Activated effector memory CD4-positive, alpha-beta T cell treated with anti-CD3 and anti-CD28 coated beads, Interleukin-2, amount 50 U/mL, for 16 hours (primary cell): ENCODE results near the gene KCNK15.

Source experiments
- DNase-seq: peaks from one replicate; pipeline ENCODE4 v3.0.0-alpha.2; 2020

The KCNK15 gene

DNA sequence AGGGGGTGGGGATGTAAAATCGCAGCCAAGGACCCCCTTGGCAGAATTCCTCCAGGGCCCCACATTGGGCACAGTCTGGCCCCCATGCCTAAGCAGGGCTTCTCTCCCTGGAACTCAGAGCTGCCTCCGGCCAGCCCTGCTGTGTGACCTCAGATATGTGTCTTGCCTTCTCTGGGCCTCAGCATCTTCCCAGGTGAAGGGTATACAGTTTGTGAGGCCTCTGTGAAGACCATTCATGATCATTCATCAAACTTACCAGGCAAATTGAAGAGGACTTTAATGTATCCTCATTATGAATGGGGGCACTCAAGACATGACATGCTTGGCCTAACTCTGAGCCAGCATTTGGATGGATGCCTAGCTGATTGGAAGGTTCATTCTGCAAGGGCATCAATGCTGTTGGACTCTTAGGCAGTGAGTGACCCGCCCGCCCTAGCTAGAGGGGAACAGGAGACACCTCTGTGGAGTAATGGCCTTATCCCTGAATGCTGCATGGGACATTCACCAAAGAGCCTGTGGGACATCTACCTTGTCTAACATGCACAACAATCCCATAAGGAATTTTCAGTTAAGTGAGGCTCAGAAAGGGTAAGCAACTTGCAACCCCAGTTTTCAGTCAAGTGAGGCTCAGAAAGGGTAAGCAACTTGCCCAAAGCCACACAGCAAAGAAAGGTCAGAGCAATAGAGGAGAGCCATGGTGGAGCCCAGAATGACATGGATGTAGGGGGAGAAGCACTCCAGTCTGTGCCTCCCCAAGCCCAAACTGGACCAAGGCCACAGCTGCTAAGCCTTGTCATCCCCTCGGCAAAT is 30.0 kb upstream of the KCNK15 start:
- no peak for DNase-seq

DNA sequence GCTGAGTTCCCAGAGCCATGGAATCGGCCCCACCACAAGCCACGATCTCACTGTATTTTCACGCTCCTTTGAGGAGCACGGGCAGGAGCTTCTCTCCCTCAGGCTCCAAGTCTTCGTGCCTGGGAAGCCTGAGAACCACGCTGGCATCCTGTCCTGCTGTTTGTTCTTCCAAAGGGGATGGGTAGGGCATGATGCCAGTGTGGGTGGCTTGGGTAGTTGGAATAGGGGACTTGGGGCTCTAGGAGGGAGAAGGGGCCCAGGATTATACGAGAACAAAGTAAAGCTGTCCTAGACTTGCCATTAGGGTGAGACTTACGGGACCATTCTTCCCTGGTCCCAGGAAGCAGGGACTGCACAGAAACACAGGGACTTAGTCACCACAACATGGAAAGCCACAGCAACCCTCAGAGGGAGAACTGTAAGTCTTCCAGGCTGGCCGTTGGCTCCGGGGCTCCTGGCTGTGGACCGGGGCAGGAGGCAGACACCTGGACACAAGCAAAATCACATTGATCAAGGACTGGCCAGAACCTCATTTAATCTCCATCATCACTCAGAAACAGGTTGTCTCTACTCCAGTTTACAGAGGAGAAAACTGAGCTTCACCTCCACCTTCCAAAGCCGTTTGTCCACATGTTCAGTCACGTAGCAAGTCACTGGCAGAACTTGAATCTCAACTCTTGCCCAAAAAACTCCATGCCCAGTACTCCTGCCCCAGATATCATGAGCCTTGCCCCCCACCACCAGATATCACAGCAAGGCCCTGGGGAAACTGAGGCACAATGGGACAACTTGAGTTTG is 29.2 kb upstream of the KCNK15 start:
- no peak for DNase-seq

DNA sequence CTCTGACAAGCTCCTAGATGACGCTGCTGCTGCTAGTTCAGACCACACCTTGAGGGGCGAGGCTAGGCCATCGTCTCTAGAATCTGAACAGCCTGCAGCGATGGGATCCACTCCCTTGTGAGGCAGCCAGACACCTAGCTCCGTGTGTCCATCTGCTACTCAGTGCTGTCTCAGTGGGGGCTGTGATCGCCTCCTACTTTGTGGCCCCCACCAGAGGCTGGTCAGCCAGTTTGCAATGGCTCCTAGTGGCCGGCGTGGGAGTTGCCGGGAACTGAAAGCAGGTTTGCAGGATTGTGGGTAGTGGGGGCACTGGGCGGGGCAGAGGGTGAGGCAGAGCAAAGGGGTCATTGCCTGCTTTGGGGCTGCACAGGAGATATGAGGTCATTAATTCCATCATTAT is 27.7 kb upstream of the KCNK15 start:
- no peak for DNase-seq

DNA sequence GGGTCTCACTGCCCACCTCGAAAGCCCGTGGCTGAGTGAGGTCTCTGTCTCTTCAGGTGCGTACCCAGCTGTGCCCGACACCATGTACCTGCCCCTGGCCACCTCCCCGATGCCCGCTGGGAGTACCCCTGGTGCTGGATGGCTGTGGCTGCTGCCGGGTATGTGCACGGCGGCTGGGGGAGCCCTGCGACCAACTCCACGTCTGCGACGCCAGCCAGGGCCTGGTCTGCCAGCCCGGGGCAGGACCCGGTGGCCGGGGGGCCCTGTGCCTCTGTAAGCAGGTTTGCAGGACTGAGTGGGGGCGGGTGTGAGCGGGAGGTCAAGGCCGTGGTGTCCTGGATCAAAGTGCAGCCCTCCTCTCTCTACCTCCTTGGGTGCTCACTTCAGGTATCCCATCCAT is 25.8 kb upstream of the KCNK15 start:
- no peak for DNase-seq

DNA sequence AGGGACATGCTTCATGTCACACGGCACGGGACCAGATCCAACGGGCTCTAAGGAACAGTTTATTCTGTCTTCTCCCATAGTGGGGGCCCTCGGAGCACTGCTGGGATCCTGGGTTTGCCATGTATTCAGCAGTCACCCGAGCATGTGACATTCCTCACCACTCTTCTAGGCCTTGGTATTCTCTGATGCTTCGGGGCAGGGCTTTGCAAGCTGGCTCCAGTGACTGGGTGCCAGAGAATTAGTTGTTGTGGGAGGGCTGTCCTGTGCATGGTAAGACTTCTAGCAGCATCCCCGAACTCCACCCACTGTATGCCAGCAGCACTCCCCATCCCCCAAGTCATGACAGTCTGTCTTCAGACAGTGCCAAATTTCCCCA is 25.1 kb upstream of the KCNK15 start:
- no peak for DNase-seq

DNA sequence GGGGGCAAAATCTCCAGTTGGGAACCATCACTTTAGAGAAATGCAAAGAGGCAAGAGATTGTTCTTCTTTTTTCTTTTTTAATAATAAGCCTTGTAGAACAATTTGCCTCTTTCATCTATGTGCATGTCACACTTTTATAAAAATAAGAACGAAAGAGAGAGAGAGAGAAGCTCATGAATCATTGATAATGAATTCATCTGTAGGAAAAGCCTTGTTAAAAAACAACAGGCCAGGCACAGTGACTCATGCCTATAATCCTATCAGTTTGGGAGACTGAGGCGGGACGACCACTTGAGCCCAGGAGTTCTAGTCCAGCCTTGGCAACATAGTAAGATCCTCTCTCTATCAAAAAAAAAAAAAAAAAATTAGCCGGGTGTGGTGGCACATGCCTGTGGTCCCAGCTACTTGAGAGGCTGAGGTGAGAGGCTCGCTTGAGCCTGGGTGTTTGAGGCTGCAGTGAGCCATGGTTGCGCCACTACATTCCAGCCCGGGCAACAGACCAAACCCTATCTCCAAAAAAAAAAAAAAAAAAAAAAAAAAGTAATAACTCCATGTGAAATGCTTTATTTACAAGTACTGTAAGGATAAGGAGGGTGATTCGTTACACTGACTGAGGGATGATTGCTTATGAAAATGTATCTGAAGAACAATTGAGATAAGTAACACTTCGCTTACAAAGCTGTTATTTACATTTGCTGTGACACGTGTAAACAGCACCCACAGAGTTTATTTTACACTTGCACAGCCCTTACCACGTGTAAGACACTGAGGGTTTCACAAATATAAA is 24.5 kb upstream of the KCNK15 start:
- no peak for DNase-seq

DNA sequence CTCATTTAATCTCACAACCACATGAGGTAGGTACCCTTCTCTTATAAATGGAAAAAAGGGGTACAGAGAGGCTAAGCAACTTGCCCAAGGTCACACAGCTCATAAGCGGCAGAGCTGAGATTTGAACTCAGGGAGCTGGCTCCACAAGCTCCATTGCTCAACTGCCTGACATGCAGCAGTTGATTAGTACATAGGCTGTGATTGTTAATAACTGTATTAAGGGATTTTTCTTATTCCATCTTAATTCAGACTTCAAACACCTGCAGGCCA is 23.9 kb upstream of the KCNK15 start:
- DNase-seq: no peak

DNA sequence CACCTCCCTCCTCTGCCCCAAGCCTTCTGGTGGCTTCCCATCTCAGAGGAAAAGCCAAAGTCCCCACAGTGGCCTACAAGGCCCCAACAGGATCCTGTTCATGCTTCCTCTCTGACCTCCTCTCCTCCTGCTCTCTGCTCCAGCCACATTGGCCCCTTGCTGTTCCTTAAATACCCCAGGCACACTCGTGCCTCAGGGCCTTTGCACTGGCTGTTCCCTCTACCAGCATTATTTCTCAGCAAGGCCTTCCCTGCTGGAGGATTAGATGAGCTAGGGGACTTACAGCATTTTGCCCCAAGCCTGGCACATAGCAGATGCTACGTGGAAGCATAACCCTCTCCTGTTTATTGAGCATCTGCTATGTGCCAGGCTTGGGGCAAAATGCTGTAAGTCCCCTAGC is 22.7 kb upstream of the KCNK15 start:
- DNase-seq: no peak

DNA sequence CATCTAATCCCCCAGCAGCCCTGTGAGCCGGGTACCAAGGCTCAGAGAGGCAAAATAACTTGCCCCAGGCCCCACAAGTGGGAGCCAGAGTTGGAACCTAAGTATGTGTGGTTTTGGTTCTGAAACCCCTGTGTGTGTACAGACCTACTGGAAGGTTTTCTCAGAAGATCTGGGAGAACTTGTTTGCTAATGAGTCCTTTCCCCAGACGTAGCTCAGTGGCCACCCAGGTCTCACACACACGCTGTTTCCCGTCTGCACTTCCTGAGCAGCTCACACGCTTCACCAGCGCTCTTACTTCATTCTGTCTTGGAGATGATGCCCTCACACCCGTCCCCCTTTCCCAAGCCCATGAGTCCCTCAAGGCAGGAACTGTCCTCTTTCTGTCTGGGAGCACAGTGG is 22.3 kb upstream of the KCNK15 start:
- DNase-seq: no peak

DNA sequence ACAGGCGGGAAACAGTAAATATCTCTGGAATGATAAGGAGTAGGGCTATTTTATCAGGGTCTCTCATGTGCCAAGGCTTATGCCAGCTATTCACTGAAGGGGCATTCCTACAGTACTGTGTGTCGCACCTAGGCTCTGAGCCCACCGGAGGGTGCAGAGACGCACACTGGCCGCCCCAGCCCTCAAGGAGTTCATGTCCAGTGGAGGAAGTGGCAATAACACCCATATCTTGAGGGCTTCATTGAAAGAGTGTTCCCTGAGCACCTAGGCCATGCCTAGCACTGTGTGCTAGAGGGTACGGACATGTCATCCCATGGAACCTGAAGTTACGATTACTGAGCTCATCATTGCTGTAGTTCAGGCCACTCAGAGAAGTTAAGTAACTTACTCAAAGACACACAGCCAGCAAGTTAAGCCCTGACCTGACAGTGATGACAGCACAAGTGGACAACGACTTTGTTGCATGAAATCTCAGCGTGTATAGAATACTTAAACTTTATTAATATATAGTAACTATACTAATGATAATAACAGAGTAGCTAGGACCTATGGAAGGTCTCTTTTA is 21.8 kb upstream of the KCNK15 start:
- DNase-seq: no peak

DNA sequence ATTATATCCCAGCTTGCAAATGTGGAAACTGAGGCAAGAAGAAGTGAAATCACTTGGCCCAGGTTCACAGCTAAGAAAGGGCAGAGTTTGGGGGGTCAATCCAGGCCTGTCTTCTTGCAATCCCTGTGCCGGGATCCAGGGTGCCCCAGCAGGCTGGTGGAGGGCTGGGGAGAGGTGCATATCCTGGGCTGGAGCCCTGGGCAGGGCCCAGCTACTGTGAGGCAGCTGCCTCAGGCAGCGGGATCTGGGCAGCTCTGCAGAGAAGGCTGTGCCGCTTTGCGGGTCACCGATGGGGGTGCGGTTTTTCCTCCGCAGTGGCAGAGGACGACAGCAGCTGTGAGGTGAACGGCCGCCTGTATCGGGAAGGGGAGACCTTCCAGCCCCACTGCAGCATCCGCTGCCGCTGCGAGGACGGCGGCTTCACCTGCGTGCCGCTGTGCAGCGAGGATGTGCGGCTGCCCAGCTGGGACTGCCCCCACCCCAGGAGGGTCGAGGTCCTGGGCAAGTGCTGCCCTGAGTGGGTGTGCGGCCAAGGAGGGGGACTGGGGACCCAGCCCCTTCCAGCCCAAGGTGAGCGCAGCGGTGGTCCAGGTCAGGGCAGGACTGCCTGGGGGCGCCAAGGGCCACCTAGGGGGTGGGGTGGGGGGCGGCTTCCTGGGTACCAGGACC is 21.1 kb upstream of the KCNK15 start:
- no peak for DNase-seq

DNA sequence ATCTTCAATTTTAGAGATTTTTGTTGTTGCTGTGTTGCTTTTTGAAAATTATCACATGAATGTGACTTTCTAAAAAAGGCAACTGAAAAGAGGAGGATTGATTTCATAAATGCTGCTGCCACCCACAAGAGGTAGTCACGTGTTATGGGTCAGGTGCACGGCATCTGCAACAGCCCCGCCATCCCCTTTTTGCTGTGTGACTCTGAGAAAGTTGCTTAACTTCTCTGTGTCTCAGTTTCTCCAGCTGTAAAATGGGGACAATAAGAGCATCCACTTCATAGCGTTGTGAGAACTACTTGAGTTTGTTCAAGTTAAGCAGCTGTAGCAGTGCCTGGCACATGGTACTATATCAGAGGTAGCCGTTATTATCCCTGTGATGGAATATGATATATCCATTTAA is 19.8 kb upstream of the KCNK15 start:
- DNase-seq: no peak

DNA sequence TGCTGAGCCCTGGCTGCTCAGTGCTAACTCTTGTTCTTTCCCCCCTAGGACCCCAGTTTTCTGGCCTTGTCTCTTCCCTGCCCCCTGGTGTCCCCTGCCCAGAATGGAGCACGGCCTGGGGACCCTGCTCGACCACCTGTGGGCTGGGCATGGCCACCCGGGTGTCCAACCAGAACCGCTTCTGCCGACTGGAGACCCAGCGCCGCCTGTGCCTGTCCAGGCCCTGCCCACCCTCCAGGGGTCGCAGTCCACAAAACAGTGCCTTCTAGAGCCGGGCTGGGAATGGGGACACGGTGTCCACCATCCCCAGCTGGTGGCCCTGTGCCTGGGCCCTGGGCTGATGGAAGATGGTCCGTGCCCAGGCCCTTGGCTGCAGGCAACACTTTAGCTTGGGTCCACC is 18.6 kb upstream of the KCNK15 start:
- DNase-seq: no peak

DNA sequence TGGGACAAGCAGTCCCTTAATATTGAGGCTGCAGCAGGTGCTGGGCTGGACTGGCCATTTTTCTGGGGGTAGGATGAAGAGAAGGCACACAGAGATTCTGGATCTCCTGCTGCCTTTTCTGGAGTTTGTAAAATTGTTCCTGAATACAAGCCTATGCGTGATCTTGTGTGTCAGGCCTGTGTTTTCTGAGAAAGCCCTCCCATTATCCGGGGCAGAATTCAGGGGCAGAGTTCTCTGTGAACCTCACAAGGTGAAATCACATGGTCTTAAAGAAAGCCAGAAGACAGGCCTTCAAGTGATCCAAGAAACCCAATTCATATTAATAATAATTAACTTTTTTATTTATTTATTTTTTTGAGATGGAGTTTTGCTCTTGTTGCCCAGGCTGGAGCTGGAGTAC is 18.0 kb upstream of the KCNK15 start:
- no peak for DNase-seq

DNA sequence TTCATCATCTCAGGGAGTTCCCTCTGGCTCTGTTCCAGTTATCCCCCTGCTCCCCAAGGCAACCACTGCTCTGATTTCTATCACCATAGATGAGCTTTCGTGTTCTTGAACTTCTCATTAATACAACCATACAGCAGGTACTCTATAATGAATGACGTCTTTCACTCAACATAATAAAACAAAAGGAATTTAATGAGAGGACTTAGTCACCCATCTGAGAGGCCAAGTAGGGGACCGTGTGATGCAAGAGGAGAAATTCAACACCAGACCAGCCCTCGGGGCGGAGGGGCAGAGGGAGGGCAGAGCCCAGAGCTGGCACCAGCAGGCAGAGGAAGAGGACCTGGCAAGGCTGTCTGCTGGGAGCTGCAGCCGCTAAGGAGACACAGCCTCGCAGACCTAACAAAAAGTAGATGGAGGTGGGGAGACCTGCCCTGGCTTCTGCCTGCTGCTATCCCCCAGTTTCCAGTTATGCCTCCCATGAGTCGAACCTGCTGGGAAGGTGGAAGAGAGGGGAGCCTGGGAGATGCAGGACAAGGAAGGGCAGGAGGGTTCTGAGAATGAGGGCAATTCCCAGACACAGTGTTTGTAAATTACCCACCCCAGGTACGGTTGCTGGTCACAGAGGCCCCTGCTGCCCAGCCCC is 16.7 kb upstream of the KCNK15 start:
- DNase-seq: no peak

DNA sequence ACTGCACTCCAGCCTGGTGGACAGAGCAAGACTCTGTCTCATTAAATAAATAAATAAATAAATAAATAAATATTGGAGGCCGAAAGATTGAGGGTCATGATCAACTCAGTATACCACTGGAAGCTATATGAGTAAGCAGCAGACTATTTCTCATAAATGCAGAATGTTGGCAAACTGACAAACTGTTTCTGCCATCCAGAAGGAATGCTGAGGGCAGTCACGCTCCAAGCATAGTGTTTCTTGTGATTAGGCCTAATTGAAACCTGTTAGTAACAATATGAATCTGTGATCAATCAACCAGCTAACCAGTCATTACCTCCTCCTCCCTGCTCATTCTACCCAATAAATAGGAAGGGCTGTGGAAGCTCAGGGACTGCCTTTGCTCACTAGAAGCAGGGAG is 15.2 kb upstream of the KCNK15 start:
- DNase-seq: no peak

DNA sequence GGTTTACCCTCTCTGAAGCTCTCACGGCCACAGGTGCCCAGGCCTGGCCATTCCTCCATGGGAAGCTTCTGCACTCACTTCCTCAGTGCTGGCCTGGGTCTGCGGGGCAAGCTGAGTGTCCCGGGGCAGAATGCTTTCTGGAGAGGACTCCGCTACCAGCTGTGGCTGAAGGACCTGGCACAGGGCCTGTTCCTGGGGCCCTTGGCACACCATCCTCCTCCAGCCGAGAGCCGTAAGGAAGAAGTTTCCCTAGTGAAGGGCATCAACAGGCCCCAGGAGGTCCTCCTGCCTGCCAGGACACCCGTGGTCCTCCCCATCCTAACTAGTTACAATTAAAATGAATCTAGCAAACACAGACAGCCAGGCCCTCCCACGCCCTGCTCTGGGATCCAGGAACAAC is 14.0 kb upstream of the KCNK15 start:
- DNase-seq: no peak

DNA sequence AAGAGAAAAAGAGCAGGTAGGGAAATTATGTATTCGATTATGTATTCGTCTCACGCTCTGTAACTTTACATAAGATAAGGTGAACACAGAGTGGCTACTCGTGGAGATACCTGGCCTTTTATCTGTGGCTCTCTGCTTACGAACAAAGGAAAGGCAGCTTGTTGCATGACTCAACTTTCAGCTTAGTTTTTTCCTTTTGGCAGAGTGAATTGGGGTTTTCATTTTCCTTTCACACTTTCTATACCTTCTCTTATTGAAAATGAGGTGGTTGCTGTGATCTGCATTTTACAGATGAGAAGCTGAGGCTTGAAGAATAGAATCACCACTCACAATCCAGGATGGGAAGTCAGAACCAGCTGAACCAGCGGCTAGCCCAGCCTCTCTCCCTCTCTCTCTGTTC is 13.3 kb upstream of the KCNK15 start:
- DNase-seq: no peak

DNA sequence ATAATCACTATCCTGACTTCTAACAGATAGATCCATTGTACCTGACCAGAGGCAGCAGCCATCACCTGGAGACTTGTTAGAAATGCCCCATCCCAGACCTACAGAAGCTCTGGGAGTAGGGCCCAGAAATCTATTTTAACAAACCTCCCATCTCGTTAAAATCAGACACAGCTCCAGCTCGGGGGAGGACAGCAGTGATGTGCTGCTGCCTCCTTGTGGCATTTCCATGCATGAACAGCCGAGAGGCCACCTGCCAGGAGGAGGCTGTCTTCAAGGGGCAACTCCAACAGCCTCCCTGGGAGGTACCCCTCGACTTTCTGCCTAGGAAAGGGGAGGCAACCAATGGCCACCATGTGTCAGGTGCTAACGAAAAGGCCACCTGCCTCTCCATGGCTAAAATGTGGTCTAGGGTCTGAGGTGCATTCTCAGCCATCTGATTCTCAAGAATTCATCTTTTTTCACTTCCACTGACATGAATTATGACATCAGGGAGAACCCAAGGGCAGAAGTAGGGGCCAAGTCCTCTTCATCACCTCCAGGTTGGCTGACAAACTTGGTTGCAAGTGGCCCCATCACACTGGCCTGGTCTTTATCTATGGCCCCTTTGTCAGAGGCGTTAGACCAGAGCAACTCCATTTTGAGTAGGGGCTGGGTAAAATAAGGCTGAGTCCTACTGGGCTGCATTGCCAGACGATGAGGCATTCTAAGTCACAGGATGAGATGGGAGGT is 12.2 kb upstream of the KCNK15 start:
- DNase-seq: peak; percentile 81

DNA sequence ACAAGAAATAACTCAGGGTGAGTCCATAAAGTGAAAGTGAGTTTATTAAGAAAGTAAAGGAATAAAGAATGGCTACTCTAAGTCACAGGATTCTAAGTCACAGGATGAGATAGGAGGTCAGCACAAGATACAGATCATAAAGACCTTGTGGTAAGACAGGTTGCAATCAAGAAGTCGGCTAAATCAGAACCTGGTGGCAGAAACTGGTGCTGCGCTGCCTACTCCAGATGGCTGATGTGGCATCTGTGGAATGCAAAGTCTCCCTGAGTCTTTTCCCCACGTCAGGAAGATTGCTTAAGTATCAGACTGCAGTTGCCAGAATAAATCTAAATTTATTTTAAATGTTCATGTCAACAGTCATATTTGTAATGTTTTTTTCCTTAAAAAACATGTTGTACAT is 10.7 kb upstream of the KCNK15 start:
- no peak for DNase-seq

DNA sequence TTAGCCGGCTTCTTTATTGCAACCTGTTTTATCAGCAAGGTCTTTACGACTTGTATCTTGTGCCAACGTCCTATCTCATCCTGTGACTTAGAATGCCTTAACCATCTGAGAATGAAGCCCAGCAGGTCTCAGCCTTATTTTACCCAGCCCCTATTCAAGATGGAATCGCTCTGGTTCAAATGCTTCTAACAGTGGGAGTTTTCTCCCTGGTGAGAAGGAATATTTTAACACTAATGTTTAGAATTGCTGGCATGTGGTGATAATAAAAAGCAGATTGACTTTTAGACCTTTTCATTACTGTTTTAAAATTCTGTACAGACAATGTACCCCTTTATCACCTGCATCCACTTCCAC is 9.9 kb upstream of the KCNK15 start:
- no peak for DNase-seq
